NCI-H510A treated with DMSO at 0.1 percent for 48 hours (cell line): ENCODE data around the gene MAML3.

Source experiments
- DNase-seq: peaks from one replicate; lab custom pipeline; 2025; lab: John Stamatoyannopoulos, UW

MAML3 gene

GRCh38 chr4:139782926-139783522, 371.0 kb downstream of the MAML3 start:
- DNase-seq = no peak

GRCh38 chr4:139781066-139781465, 372.9 kb downstream of the MAML3 start:
- DNase-seq = no peak

GRCh38 chr4:139779691-139780090, 374.3 kb downstream of the MAML3 start:
- no peak for DNase-seq

GRCh38 chr4:139777757-139778156, 376.2 kb downstream of the MAML3 start:
- no peak for DNase-seq

GRCh38 chr4:139776235-139776634, 377.7 kb downstream of the MAML3 start:
- no peak for DNase-seq

- DNase-seq = peak; percentile 7
Observed at GRCh38 chr4:139774759-139775487, 379.1 kb downstream of the MAML3 start.

GRCh38 chr4:139773560-139774318, 380.2 kb downstream of the MAML3 start:
- peak; percentile 38 for DNase-seq

GRCh38 chr4:139770361-139770760, 383.6 kb downstream of the MAML3 start:
- no peak for DNase-seq

GRCh38 chr4:139769364-139769763, 384.6 kb downstream of the MAML3 start:
- DNase-seq = no peak

- DNase-seq = no peak
Observed at GRCh38 chr4:139768896-139769295, 385.1 kb downstream of the MAML3 start.

GRCh38 chr4:139768366-139768765, 385.6 kb downstream of the MAML3 start:
- DNase-seq = no peak

- no peak for DNase-seq
Observed at GRCh38 chr4:139767585-139767984, 386.4 kb downstream of the MAML3 start.

- no peak for DNase-seq
Observed at GRCh38 chr4:139767168-139767567, 386.8 kb downstream of the MAML3 start.

- no peak for DNase-seq
Observed at GRCh38 chr4:139764686-139765310, 389.2 kb downstream of the MAML3 start.

GRCh38 chr4:139764182-139764581, 389.8 kb downstream of the MAML3 start:
- DNase-seq = no peak

- peak; percentile 26 for DNase-seq
Observed at GRCh38 chr4:139763672-139764071, 390.3 kb downstream of the MAML3 start.

GRCh38 chr4:139763205-139763604, 390.8 kb downstream of the MAML3 start:
- DNase-seq = no peak

- no peak for DNase-seq
Observed at GRCh38 chr4:139762720-139763119, 391.3 kb downstream of the MAML3 start.

GRCh38 chr4:139761461-139761860, 392.5 kb downstream of the MAML3 start:
- DNase-seq = no peak

- DNase-seq = no peak
Observed at GRCh38 chr4:139760567-139760966, 393.4 kb downstream of the MAML3 start.

- DNase-seq = no peak
Observed at GRCh38 chr4:139759097-139759496, 394.9 kb downstream of the MAML3 start.

- DNase-seq = no peak
Observed at GRCh38 chr4:139756391-139757180, 397.4 kb downstream of the MAML3 start.
